RCC 7860 (cell line): ENCODE results near the gene DHRS13.
A peak's percentile ranks its signal among the peaks of the same experiment; 100 is the strongest.
"Not testable (repeated sequence)": the region's sequence is repeated elsewhere in the genome, so short reads cannot be mapped to it uniquely, and the experiment has no call there.

ENCODE experiments used
- DNase-seq: peaks from one replicate; pipeline ENCODE4 v3.0.0-alpha.2; 2015; ENCODE audit warnings: low spot score
- FAIRE-seq: peaks from 2 replicates; lab custom pipeline; 2012; peaks lifted over from hg19 to GRCh38; lab: Jason Lieb, UNC

DHRS13 gene

GRCh38 chr17:28863953-28864352 lies 38.9 kb downstream of the DHRS13 start:
- FAIRE-seq (no peak), DNase-seq (no peak)

GRCh38 chr17:28862561-28862960 lies 40.3 kb downstream of the DHRS13 start:
- FAIRE-seq (no peak), DNase-seq (no peak)

GRCh38 chr17:28861393-28862203 lies 41.3 kb downstream of the DHRS13 start:
- FAIRE-seq: no peak
- DNase-seq: no peak

GRCh38 chr17:28860363-28860808 lies 42.5 kb downstream of the DHRS13 start:
- no peak for DNase-seq
- no peak for FAIRE-seq

GRCh38 chr17:28858801-28859355 lies 44.0 kb downstream of the DHRS13 start:
- FAIRE-seq (no peak), DNase-seq (no peak)

- FAIRE-seq (no peak), DNase-seq (no peak)
These were observed 44.7 kb downstream of the DHRS13 start for GRCh38 chr17:28857905-28858800.

GRCh38 chr17:28856028-28856574 lies 46.8 kb downstream of the DHRS13 start:
- DNase-seq (no peak), FAIRE-seq (no peak)

- DNase-seq (no peak), FAIRE-seq (no peak)
These were observed 47.6 kb downstream of the DHRS13 start for GRCh38 chr17:28855336-28855679.

GRCh38 chr17:28854457-28855335 lies 48.2 kb downstream of the DHRS13 start, which contains the start of gene ERAL1:
TSS of gene ERAL1 (plus strand) at chr17:28855016. CDS start at chr17:28855035, 19 bp downstream.
- FAIRE-seq: peak; percentile 62
- peak; percentile 73 for DNase-seq

- no peak for DNase-seq
- FAIRE-seq: no peak
These were observed 49.6 kb downstream of the DHRS13 start for GRCh38 chr17:28853295-28853694.

- FAIRE-seq (no peak), DNase-seq (no peak)
These were observed 53.6 kb downstream of the DHRS13 start for GRCh38 chr17:28849281-28849680.

GRCh38 chr17:28848667-28849066 lies 54.2 kb downstream of the DHRS13 start:
- not testable (repeated sequence) for FAIRE-seq, DNase-seq
